D721Med (cell line): ENCODE results near the gene LAMP2.
"Not testable (repeated sequence)": the region's sequence is repeated elsewhere in the genome, so short reads cannot be mapped to it uniquely, and the experiment has no call there.

Experiments
- DNase-seq: peaks from one replicate; pipeline ENCODE4 v3.0.0; 2011; ENCODE audit warnings: low spot score; ENCODE audit not compliant: insufficient read length
- FAIRE-seq: peaks from 2 replicates; lab custom pipeline; 2011; peaks lifted over from hg19 to GRCh38; lab: Jason Lieb, UNC
- CTCF ChIP-seq: IDR thresholded peaks from 2 replicates; pipeline ENCODE4 v1.5.1; 2012; ENCODE audit warnings: mild to moderate bottlenecking, control low read depth; ENCODE audit not compliant: insufficient read depth; ENCODE audit errors: missing control alignments

The LAMP2 gene

GRCh38 chrX:120486786-120487185, 17.7 kb upstream of the LAMP2 start:
- no peak for FAIRE-seq
- no peak for TF ChIP-seq CTCF
- DNase-seq: no peak

- FAIRE-seq: no peak
- no peak for DNase-seq
- peak; percentile 41 for TF ChIP-seq CTCF
Measured at GRCh38 chrX:120485638-120486520, 16.8 kb upstream of the LAMP2 start.

GRCh38 chrX:120485315-120485637, 16.2 kb upstream of the LAMP2 start:
- no peak for DNase-seq
- no peak for TF ChIP-seq CTCF
- no peak for FAIRE-seq

- FAIRE-seq: no peak
- TF ChIP-seq CTCF: no peak
- no peak for DNase-seq
Measured at GRCh38 chrX:120477453-120477852, 8.4 kb upstream of the LAMP2 start.

- no peak for TF ChIP-seq CTCF
- no peak for FAIRE-seq
- DNase-seq: no peak
Measured at GRCh38 chrX:120476714-120477113, 7.6 kb upstream of the LAMP2 start.

- FAIRE-seq: not testable (repeated sequence)
Measured at GRCh38 chrX:120475447-120475846, 6.4 kb upstream of the LAMP2 start.

More at GRCh38 chrX:120475447-120475846, 6.4 kb upstream of the LAMP2 start:
- DNase-seq: not testable (repeated sequence)
- peak; percentile 50 for TF ChIP-seq CTCF
